HCT116 (cell line): Measurements from ENCODE around the gene RAB30. TPM values are rescaled to one million over a fixed set of nuclear protein-coding genes. Genes with fewer than 3 reads are reported as not detected.

Source experiments
- ATAC-seq: fragments of 200-7000 bp; cut with Tn5 transposase; 2 replicates; pipeline ENCODE4 v1.9.1; 2020; ENCODE audit warnings: mild to moderate bottlenecking, moderate library complexity
- BruUV-seq: library from RNA; stranded (reverse); fragments of 400-500 nt; replicated peaks from 2 replicates; lab custom pipeline; 2021; lab: Mats Ljungman, UMichigan
- CTCF ChIA-PET: fragments of 300-600 bp; sonication (Branson Sonifier 250); formaldehyde crosslinking; loops from one replicate; lab custom pipeline; 2021; ENCODE audit warnings: antibody characterized with exemption; lab: Charles Lee
- POLR2A ChIA-PET: fragments of 300-600, 350-600 bp; sonication (Branson Sonifier 250); formaldehyde crosslinking; loops from one replicate; lab custom pipeline; 2021; ENCODE audit warnings: antibody characterized with exemption; lab: Charles Lee
- RAD21 ChIA-PET, 2 experiments: fragments of 300-600 bp; sonication (Branson Sonifier 250); formaldehyde crosslinking; loops; one replicate each; lab custom pipeline; 2023; ENCODE audit warnings: low total read pairs in 2 of 2; ENCODE audit not compliant: uncharacterized antibody in 2 of 2, unreplicated experiment in 2 of 2, low non-redundant PET in 1 of 2; lab: Charles Lee
- DNase-seq: peaks from one replicate; pipeline ENCODE4 v3.0.0-alpha.2; 2010; ENCODE audit warnings: low read depth, low spot score
- H2AFZ ChIP-seq: fragments of 200-600 bp; shearing (Covaris generic), sonication (generic); 2 replicates; pipeline ENCODE4 v1.6.1; 2017; ENCODE audit warnings: low read depth, mixed run types, mixed read lengths, antibody characterized with exemption, low read length; ENCODE audit not compliant: poor library complexity, severe bottlenecking
- H3K27ac ChIP-seq: 2 replicates; pipeline ENCODE4 v1.5.1; 2012; ENCODE audit warnings: low read depth, low read length
- H3K27me3 ChIP-seq: fragments of 200-600 bp; sonication (generic); 2 replicates; pipeline ENCODE4 v1.6.1; 2016; ENCODE audit warnings: mixed run types, low read length, mixed read lengths; ENCODE audit not compliant: insufficient read depth
- H3K36me3 ChIP-seq, 2 experiments: fragments of 200-500 bp in 1 of 2; fragments of 200-600 bp in 1 of 2; sonication (Bioruptor generic) in 1 of 2; sonication (generic) in 1 of 2; 2 replicates each; pipeline versions ENCODE4 v1.5.1 to v1.6.1; 2014 to 2016; ENCODE audit warnings: low read length in 2 of 2, inconsistent platforms in 1 of 2, mixed read lengths in 1 of 2, mixed run types in 1 of 2; ENCODE audit not compliant: insufficient read depth in 2 of 2, control insufficient read depth in 1 of 2
- H3K4me1 ChIP-seq, 2 experiments: fragments of 200-600 bp in 1 of 2; sonication (generic) in 1 of 2; 2 replicates each; pipeline versions ENCODE4 v1.5.1 to v1.6.1; 2012 to 2017; ENCODE audit warnings: low read length in 2 of 2, inconsistent platforms in 1 of 2, mild to moderate bottlenecking in 1 of 2, mixed read lengths in 1 of 2, mixed run types in 1 of 2, moderate library complexity in 1 of 2; ENCODE audit not compliant: insufficient read depth in 2 of 2, control insufficient read depth in 1 of 2
- H3K4me2 ChIP-seq: fragments of 200-600 bp; sonication (generic); 2 replicates; pipeline ENCODE4 v1.6.1; 2017; ENCODE audit warnings: mixed run types, low read length, mixed read lengths
- H3K4me3 ChIP-seq, 2 experiments: fragments of 200-600 bp in 1 of 2; sonication (generic) in 1 of 2; replicated peaks in 1 of 2; 2 replicates each; pipeline ENCODE4 v1.5.1; 2011 to 2016; ENCODE audit warnings: low read length in 2 of 2, control low read depth in 1 of 2, low read depth in 1 of 2, mild to moderate bottlenecking in 1 of 2, mixed read lengths in 1 of 2, mixed run types in 1 of 2
- H3K79me2 ChIP-seq: fragments of 200-600 bp; sonication (generic); 2 replicates; pipeline ENCODE4 v1.6.1; 2017; ENCODE audit warnings: mild to moderate bottlenecking, mixed run types, low read length, moderate library complexity, mixed read lengths; ENCODE audit not compliant: insufficient read depth
- H3K9ac ChIP-seq: fragments of 200-600 bp; sonication (generic); 2 replicates; pipeline ENCODE4 v1.6.1; 2016; ENCODE audit warnings: low read length, mixed read lengths
- H3K9me2 ChIP-seq: fragments of 200-600 bp; sonication (generic), shearing (Covaris generic); 2 replicates; pipeline ENCODE4 v1.6.1; 2017; ENCODE audit warnings: mixed run types, mild to moderate bottlenecking, moderate library complexity; ENCODE audit not compliant: insufficient read depth
- H3K9me3 ChIP-seq, 2 experiments: fragments of 200-500 bp in 1 of 2; fragments of 200-600 bp in 1 of 2; sonication (Bioruptor generic) in 1 of 2; sonication (generic) in 1 of 2; 2 replicates each; pipeline ENCODE4 v1.6.1; 2014 to 2017; ENCODE audit warnings: low read length in 2 of 2, mixed read lengths in 2 of 2, inconsistent platforms in 1 of 2, low read depth in 1 of 2, mild to moderate bottlenecking in 1 of 2, mixed run types in 1 of 2, moderate library complexity in 1 of 2; ENCODE audit not compliant: control insufficient read depth in 1 of 2, insufficient read depth in 1 of 2
- H4K20me1 ChIP-seq: fragments of 200-600 bp; sonication (generic), shearing (Covaris generic); 2 replicates; pipeline ENCODE4 v1.6.1; 2017; ENCODE audit warnings: mixed run types, mild to moderate bottlenecking, moderate library complexity; ENCODE audit not compliant: insufficient read depth
- CBX3 ChIP-seq: IDR thresholded peaks from 2 replicates; pipeline ENCODE4 v1.6.1; 2012; ENCODE audit warnings: low read depth
- JUND ChIP-seq: IDR thresholded peaks from 2 replicates; pipeline ENCODE4 v1.6.1; 2012
- POLR2A ChIP-seq: IDR thresholded peaks from 2 replicates; pipeline ENCODE4 v1.7.0; 2011; ENCODE audit warnings: borderline replicate concordance; ENCODE audit not compliant: insufficient read depth, insufficient read length; ENCODE audit errors: extremely low read depth
- POLR2AphosphoS5 ChIP-seq: IDR thresholded peaks from 2 replicates; pipeline ENCODE4 v1.6.1; 2011; ENCODE audit warnings: mild to moderate bottlenecking, low read depth, low read length, moderate library complexity
- RAD21 ChIP-seq: IDR thresholded peaks from 2 replicates; pipeline ENCODE4 v1.6.1; 2012; ENCODE audit warnings: low read depth, mild to moderate bottlenecking
- SIN3A ChIP-seq: IDR thresholded peaks from 2 replicates; pipeline ENCODE4 v1.6.1; 2012; ENCODE audit warnings: low read depth
- SRF ChIP-seq: IDR thresholded peaks from 2 replicates; pipeline ENCODE4 v1.6.1; 2012; ENCODE audit warnings: low read depth
- TCF7L2 ChIP-seq: IDR thresholded peaks from 2 replicates; pipeline ENCODE4 v1.7.0; 2011; ENCODE audit warnings: borderline replicate concordance, inconsistent platforms; ENCODE audit not compliant: insufficient read depth, insufficient read length; ENCODE audit errors: extremely low read depth
- ZFX ChIP-seq: fragments of 450-650 bp; IDR thresholded peaks from 2 replicates; pipeline ENCODE4 v1.6.1; 2017
- intact Hi-C: fragments of 100-400 bp; cut with micrococcal nuclease; formaldehyde crosslinking; loops from 2 replicates; pipeline ENCODE4 v1.10.0; 2022
- total RNA-seq: library from RNA; stranded (reverse); gene quantifications from one replicate; pipeline ENCODE4 v1.2.1, GENCODE V29; 2021; ENCODE audit not compliant: unreplicated experiment
- TF ChIP-seq, protein P1 (sequence below): IDR thresholded peaks from 2 replicates; pipeline ENCODE4 v1.6.1; 2012
- TF ChIP-seq, protein P2 (sequence below), 3 experiments: fragments of 200-600 bp in 1 of 3; sonication (generic) in 1 of 3; IDR thresholded peaks in 2 of 3; conservative IDR thresholded peaks in 1 of 3; 2 replicates each; pipeline ENCODE4 v1.5.1; 2012 to 2017; ENCODE audit warnings: low read depth in 2 of 3, low read length in 2 of 3, antibody characterized with exemption in 1 of 3, borderline replicate concordance in 1 of 3, control low read depth in 1 of 3, mild to moderate bottlenecking in 1 of 3, mixed read lengths in 1 of 3, mixed run types in 1 of 3, moderate library complexity in 1 of 3; ENCODE audit not compliant: insufficient read depth in 1 of 3
- TF ChIP-seq, protein P3 (sequence below): IDR thresholded peaks from 2 replicates; pipeline ENCODE4 v1.6.1; 2011; ENCODE audit warnings: mild to moderate bottlenecking, low read length, moderate library complexity; ENCODE audit not compliant: insufficient replicate concordance; ENCODE audit errors: extremely low read depth
- TF ChIP-seq, protein P4 (sequence below): IDR thresholded peaks from 2 replicates; pipeline ENCODE4 v1.6.1; 2012; ENCODE audit warnings: low read depth

RAB30 gene
- total RNA-seq, 1 experiment from 2014 or later: 5.7 TPM

DNA sequence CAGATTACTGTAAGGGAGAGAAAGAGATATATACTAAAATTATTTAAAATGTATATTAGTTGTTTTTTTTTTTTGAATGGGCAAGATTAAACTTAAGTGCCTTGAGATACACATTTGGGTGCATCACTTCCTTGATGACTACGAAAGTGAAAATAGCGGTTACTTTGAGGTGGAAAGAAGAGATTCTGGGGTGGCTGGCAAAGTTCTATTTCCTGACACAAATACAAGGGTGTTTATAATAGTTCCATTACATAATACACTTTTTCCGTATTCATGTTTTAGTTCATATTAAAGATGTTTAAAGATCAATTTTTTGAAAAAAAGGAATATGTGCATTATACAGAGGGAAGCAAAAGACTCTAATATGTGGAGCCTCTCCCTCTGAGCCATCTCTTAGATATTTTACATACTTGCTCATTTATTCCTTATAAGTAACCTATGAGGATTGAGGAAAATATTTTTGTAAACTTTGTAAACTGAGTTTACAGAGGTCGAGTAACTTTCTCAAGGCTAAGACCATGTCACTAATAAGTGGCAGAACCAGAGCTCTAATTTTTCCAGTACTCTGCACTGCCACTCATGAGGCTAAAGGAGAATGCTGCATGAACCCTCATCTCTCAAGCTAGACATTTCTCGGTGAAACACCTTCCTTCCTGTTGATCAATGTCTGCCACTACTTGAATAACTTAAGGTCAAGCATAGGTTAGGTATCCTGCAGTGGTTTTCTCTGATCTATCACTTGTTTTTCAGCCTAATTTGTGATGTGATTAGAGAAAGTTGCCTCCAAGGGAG, 111.5 kb downstream of the RAB30 start:
- Histone ChIP-seq H3K4me1 (peaks cover 2 to 8% of the 10 kb centered on the region in 2 experiments; a peak in 2 of 4 replicates), H3K4me2 (no peak overlapping the region), H3K9ac (no peak overlapping the region), H3K4me3 (no peak overlapping the region), H3K79me2 (no peaks in the 10 kb centered on the region), H3K9me3 (no peaks in the 10 kb centered on the region), H4K20me1 (no peaks in the 10 kb centered on the region), H3K9me2 (no peaks in the 10 kb centered on the region), H2AFZ (no peak overlapping the region), H3K36me3 (no peaks in the 10 kb centered on the region), H3K27me3 (no peaks in the 10 kb centered on the region), H3K27ac (no peak overlapping the region)
- ChIA-PET RAD21 (no interaction called here), POLR2A (no interaction called here), CTCF (no interaction called here)
- intact Hi-C loops: no loop called here
- DNase-seq: no peak
- no TSS peak for BruUV-seq
- no peak for ATAC-seq
- TF ChIP-seq JUND: no peak
- TF ChIP-seq, protein P1, sequence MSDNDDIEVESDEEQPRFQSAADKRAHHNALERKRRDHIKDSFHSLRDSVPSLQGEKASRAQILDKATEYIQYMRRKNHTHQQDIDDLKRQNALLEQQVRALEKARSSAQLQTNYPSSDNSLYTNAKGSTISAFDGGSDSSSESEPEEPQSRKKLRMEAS: no peak
- no peak for TF ChIP-seq CBX3
- TF ChIP-seq, protein P2, sequence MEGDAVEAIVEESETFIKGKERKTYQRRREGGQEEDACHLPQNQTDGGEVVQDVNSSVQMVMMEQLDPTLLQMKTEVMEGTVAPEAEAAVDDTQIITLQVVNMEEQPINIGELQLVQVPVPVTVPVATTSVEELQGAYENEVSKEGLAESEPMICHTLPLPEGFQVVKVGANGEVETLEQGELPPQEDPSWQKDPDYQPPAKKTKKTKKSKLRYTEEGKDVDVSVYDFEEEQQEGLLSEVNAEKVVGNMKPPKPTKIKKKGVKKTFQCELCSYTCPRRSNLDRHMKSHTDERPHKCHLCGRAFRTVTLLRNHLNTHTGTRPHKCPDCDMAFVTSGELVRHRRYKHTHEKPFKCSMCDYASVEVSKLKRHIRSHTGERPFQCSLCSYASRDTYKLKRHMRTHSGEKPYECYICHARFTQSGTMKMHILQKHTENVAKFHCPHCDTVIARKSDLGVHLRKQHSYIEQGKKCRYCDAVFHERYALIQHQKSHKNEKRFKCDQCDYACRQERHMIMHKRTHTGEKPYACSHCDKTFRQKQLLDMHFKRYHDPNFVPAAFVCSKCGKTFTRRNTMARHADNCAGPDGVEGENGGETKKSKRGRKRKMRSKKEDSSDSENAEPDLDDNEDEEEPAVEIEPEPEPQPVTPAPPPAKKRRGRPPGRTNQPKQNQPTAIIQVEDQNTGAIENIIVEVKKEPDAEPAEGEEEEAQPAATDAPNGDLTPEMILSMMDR (IDR thresholded peaks at IDR 0.05 in 2 of 3, conservative IDR thresholded peaks at IDR 0.05 in 1 of 3; ENCODE audit: borderline replicate concordance in 1 of 3, insufficient read depth in 1 of 3, low read depth in 2 of 3, low read length in 2 of 3): no peak
- no peak for TF ChIP-seq POLR2AphosphoS5
- TF ChIP-seq, protein P3, sequence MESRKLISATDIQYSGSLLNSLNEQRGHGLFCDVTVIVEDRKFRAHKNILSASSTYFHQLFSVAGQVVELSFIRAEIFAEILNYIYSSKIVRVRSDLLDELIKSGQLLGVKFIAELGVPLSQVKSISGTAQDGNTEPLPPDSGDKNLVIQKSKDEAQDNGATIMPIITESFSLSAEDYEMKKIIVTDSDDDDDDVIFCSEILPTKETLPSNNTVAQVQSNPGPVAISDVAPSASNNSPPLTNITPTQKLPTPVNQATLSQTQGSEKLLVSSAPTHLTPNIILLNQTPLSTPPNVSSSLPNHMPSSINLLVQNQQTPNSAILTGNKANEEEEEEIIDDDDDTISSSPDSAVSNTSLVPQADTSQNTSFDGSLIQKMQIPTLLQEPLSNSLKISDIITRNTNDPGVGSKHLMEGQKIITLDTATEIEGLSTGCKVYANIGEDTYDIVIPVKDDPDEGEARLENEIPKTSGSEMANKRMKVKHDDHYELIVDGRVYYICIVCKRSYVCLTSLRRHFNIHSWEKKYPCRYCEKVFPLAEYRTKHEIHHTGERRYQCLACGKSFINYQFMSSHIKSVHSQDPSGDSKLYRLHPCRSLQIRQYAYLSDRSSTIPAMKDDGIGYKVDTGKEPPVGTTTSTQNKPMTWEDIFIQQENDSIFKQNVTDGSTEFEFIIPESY: no peak
- TF ChIP-seq RAD21: no peak
- TF ChIP-seq SIN3A: no peak
- TF ChIP-seq SRF: no peak
- TF ChIP-seq, protein P4, sequence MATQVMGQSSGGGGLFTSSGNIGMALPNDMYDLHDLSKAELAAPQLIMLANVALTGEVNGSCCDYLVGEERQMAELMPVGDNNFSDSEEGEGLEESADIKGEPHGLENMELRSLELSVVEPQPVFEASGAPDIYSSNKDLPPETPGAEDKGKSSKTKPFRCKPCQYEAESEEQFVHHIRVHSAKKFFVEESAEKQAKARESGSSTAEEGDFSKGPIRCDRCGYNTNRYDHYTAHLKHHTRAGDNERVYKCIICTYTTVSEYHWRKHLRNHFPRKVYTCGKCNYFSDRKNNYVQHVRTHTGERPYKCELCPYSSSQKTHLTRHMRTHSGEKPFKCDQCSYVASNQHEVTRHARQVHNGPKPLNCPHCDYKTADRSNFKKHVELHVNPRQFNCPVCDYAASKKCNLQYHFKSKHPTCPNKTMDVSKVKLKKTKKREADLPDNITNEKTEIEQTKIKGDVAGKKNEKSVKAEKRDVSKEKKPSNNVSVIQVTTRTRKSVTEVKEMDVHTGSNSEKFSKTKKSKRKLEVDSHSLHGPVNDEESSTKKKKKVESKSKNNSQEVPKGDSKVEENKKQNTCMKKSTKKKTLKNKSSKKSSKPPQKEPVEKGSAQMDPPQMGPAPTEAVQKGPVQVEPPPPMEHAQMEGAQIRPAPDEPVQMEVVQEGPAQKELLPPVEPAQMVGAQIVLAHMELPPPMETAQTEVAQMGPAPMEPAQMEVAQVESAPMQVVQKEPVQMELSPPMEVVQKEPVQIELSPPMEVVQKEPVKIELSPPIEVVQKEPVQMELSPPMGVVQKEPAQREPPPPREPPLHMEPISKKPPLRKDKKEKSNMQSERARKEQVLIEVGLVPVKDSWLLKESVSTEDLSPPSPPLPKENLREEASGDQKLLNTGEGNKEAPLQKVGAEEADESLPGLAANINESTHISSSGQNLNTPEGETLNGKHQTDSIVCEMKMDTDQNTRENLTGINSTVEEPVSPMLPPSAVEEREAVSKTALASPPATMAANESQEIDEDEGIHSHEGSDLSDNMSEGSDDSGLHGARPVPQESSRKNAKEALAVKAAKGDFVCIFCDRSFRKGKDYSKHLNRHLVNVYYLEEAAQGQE: no peak
- TF ChIP-seq TCF7L2: no peak
- no peak for TF ChIP-seq POLR2A
- no peak for TF ChIP-seq ZFX
